ENCODE measurements around the gene SPANXB1.
"Not testable (repeated sequence)": the region's sequence is repeated elsewhere in the genome, so short reads cannot be mapped to it uniquely, and the experiment has no call there.

SPANXB1 gene, protein sequence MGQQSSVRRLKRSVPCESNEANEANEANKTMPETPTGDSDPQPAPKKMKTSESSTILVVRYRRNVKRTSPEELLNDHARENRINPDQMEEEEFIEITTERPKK

GRCh38 chrX:141002568-141002967 lies at the start of gene SPANXB1:
SPANXB1 (plus strand) TSS chrX:141002594; CDS start chrX:141002694, 100 bp downstream.
- not testable (repeated sequence) for DNase-seq (ENCODE audit: low read depth); H3K4me3 ChIP-seq (ENCODE audit: low read length)

DNA sequence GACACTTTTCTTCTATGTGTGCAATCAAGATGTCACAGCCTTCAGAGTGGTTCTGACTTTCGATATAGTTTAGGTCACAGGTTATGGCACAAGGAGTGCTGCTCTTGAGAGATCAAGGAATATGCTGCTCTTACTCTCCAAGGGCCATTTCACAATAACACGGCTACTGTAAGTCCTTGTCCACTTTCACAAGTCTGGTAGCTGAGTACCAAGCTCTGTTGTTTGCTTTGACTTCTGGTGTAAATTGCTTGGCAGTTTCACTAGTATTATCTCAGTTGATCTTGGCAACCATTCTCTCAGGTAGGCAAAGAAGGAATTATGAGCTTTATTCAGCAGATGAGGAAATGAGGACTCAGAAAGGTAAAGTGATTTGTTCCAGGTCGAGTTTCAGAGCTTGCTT lies 35.4 kb upstream of the SPANXB1 start:
- TF ChIP-seq, protein P1, sequence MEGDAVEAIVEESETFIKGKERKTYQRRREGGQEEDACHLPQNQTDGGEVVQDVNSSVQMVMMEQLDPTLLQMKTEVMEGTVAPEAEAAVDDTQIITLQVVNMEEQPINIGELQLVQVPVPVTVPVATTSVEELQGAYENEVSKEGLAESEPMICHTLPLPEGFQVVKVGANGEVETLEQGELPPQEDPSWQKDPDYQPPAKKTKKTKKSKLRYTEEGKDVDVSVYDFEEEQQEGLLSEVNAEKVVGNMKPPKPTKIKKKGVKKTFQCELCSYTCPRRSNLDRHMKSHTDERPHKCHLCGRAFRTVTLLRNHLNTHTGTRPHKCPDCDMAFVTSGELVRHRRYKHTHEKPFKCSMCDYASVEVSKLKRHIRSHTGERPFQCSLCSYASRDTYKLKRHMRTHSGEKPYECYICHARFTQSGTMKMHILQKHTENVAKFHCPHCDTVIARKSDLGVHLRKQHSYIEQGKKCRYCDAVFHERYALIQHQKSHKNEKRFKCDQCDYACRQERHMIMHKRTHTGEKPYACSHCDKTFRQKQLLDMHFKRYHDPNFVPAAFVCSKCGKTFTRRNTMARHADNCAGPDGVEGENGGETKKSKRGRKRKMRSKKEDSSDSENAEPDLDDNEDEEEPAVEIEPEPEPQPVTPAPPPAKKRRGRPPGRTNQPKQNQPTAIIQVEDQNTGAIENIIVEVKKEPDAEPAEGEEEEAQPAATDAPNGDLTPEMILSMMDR (IDR thresholded peaks at IDR 0.05; ENCODE audit: insufficient read depth, low read depth, low read length, missing control alignments) = no peak
- no peak for DNase-seq (ENCODE audit: low read depth)
- no peak overlapping the region for H3K4me3 ChIP-seq (ENCODE audit: low read length)

GRCh38 chrX:140971099-140971795 lies 31.1 kb upstream of the SPANXB1 start:
- no peak for DNase-seq (ENCODE audit: low read depth)
- H3K4me3 ChIP-seq (ENCODE audit: low read length) = no peak overlapping the region
- TF ChIP-seq, protein P1 (IDR thresholded peaks at IDR 0.05; ENCODE audit: insufficient read depth, low read depth, low read length, missing control alignments) = no peak

DNA sequence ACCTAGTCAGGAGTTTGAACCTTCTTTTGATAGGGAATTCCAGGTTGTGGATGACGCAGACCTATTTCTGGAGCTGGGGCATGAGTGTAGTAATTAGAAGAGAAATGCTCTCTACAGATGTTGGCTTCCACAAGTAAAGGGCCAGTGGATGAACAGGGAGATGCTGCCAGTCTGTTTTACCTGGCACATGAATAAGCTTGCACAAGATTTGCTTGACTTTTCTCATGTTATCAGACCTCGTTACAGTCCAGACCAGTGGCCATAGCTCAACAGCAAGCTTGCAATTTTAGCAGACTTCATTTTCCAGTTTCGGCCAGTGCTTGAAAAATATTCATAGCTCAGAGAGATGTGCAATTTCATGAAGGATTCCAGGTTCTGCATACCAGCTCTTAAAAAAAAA lies 26.9 kb upstream of the SPANXB1 start:
- no peak overlapping the region for H3K4me3 ChIP-seq (ENCODE audit: low read length)
- TF ChIP-seq, protein P1 (IDR thresholded peaks at IDR 0.05; ENCODE audit: insufficient read depth, low read depth, low read length, missing control alignments) = no peak
- DNase-seq (ENCODE audit: low read depth) = no peak

DNA sequence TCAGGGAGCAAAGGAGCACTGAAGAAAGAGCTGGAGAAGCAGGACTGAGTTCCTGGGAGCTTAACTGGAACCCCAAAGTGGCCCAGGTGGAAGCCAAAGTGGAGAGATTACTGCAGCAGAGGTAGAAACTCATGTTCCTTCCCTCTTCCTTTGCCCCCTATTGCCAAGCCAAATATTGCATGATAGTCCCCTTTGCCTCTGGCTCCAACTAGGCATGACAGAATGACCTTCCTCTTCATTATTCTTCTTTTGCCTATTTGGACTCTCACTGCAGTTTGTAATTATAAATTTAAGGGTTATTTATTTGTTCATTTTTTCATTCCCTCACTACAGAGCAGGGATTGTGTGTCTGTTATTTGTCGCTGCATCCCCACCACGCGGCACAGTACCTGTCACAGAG lies 22.1 kb upstream of the SPANXB1 start:
- no peak overlapping the region for H3K4me3 ChIP-seq (ENCODE audit: low read length)
- no peak for DNase-seq (ENCODE audit: low read depth)
- TF ChIP-seq, protein P1 (IDR thresholded peaks at IDR 0.05; ENCODE audit: insufficient read depth, low read depth, low read length, missing control alignments) = no peak

- H3K4me3 ChIP-seq (ENCODE audit: low read length) = no peak overlapping the region
- TF ChIP-seq, protein P1 (IDR thresholded peaks at IDR 0.05; ENCODE audit: insufficient read depth, low read depth, low read length, missing control alignments) = no peak
- no peak for DNase-seq (ENCODE audit: low read depth)
Measured at GRCh38 chrX:140983730-140984129, 18.7 kb upstream of the SPANXB1 start.

GRCh38 chrX:141005243-141005642 lies 2.8 kb downstream of the SPANXB1 start:
- H3K4me3 ChIP-seq (ENCODE audit: low read length); DNase-seq (ENCODE audit: low read depth): not testable (repeated sequence)

DNA sequence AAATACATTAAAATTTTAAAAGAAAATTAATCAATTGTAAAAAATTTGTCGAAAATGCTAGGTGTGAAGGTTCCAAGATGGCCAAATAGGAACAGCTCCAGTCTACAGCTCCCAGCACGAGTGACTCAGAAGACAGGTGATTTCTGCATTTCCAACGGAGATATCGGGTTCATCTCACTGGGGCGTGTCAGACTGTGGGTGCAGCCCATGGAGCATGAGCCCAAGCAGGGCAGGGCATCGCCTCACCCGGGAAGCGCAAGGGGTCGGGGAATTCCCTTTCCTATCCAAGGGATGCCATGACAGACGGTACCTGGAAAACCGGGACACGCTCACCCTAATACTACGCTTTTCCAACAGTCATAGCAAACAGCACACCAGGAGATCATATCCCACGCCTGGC lies 41.9 kb downstream of the SPANXB1 start:
- not testable (repeated sequence) for H3K4me3 ChIP-seq (ENCODE audit: low read length); DNase-seq (ENCODE audit: low read depth)

GRCh38 chrX:141049878-141050277 lies 47.5 kb downstream of the SPANXB1 start:
- DNase-seq (ENCODE audit: low read depth); H3K4me3 ChIP-seq (ENCODE audit: low read length): not testable (repeated sequence)

Data from epithelial cell of esophagus (primary cell).